Caco-2 (cell line): Measurements from ENCODE around the gene GIPC3. TPM values are rescaled to one million over a fixed set of nuclear protein-coding genes. Genes with fewer than 3 reads are reported as not detected.

ENCODE experiments used
- BruUV-seq: library from RNA; stranded (reverse); fragments of 400-500 nt; replicated peaks from 2 replicates; lab custom pipeline; 2021; lab: Mats Ljungman, UMichigan
- CTCF ChIA-PET: fragments of 300-600 bp; sonication (Branson Sonifier 250); formaldehyde crosslinking; loops from one replicate; lab custom pipeline; 2022; ENCODE audit warnings: antibody characterized with exemption; lab: Charles Lee
- POLR2A ChIA-PET: fragments of 300-600 bp; sonication (Branson Sonifier 250); formaldehyde crosslinking; loops from one replicate; lab custom pipeline; 2022; ENCODE audit warnings: antibody characterized with exemption; lab: Charles Lee
- DNase-seq, 2 experiments: peaks; one replicate each; pipeline versions ENCODE4 v3.0.0 to v3.0.0-alpha.2; 2020 to 2022
- H3K27me3 ChIP-seq: replicated peaks from 2 replicates; pipeline ENCODE4 v1.6.0; 2011; ENCODE audit warnings: low read length; ENCODE audit not compliant: control insufficient read depth, insufficient read depth
- H3K36me3 ChIP-seq: 2 replicates; pipeline ENCODE4 v1.5.1; 2011; ENCODE audit warnings: low read length; ENCODE audit not compliant: control insufficient read depth, insufficient read depth
- H3K4me1 ChIP-seq: fragments of 250-450 bp; sonication (Bioruptor Pico); 2 replicates; pipeline ENCODE4 v1.5.1; 2020; ENCODE audit warnings: mild to moderate bottlenecking
- H3K4me3 ChIP-seq: 2 replicates; pipeline ENCODE4 v1.5.1; 2011; ENCODE audit warnings: low read depth, mild to moderate bottlenecking, control low read depth, low read length
- H3K9me3 ChIP-seq: fragments of 250-450 bp; sonication (Bioruptor Pico); 2 replicates; pipeline ENCODE4 v1.5.1; 2020; ENCODE audit warnings: mild to moderate bottlenecking, moderate library complexity
- H3K27ac Mint-ChIP-seq: one replicate; pipeline ENCODE4 v1.8.0; 2022; ENCODE audit warnings: mixed read lengths; ENCODE audit not compliant: unreplicated experiment
- H3K27me3 Mint-ChIP-seq: one replicate; pipeline ENCODE4 v1.8.0; 2022; ENCODE audit warnings: mixed read lengths; ENCODE audit not compliant: insufficient read depth, unreplicated experiment
- H3K36me3 Mint-ChIP-seq: one replicate; pipeline ENCODE4 v1.8.0; 2022; ENCODE audit warnings: mild to moderate bottlenecking, mixed read lengths; ENCODE audit not compliant: insufficient read depth, unreplicated experiment
- H3K4me1 Mint-ChIP-seq: one replicate; pipeline ENCODE4 v1.8.0; 2022; ENCODE audit warnings: low read depth, mixed read lengths; ENCODE audit not compliant: unreplicated experiment
- H3K4me3 Mint-ChIP-seq: one replicate; pipeline ENCODE4 v1.8.0; 2022; ENCODE audit warnings: mild to moderate bottlenecking, moderate library complexity, mixed read lengths; ENCODE audit not compliant: unreplicated experiment
- H3K9me3 Mint-ChIP-seq: one replicate; pipeline ENCODE4 v1.8.0; 2022; ENCODE audit warnings: mixed read lengths; ENCODE audit not compliant: unreplicated experiment
- intact Hi-C: fragments of 100-400 bp; cut with micrococcal nuclease; formaldehyde crosslinking; loops from one replicate; pipeline ENCODE4 v1.10.0; 2022; ENCODE audit not compliant: unreplicated experiment
- total RNA-seq: library from RNA; stranded (reverse); gene quantifications from 2 replicates; pipeline ENCODE4 v1.2.3, GENCODE V29; 2022
- TF ChIP-seq, protein P1 (sequence below), 2 experiments: fragments of 200-600 bp in 1 of 2; IDR thresholded peaks; 1 replicate in 1 of 2; 2 replicates in 1 of 2; pipeline versions ENCODE4 v1.5.1 to v1.8.0; 2011 to 2022; ENCODE audit warnings: antibody characterized with exemption in 1 of 2, control low read depth in 1 of 2, inconsistent platforms in 1 of 2, low read depth in 1 of 2, low read length in 1 of 2, mild to moderate bottlenecking in 1 of 2, moderate library complexity in 1 of 2; ENCODE audit not compliant: insufficient read depth in 1 of 2, severe bottlenecking in 1 of 2, unreplicated experiment in 1 of 2

The GIPC3 gene
- total RNA-seq, 1 experiment from 2014 or later = not detected

GRCh38 chr19:3543150-3544057 is 41.9 kb upstream of the GIPC3 start:
- intact Hi-C loops = no loop called here
- no peak overlapping the region for H3K4me3 ChIP-seq
- ChIA-PET POLR2A (no interaction called here), CTCF (interaction anchor here (1.5 kb wide), 1 partner anchor 14 kb away, joined by 3 read pairs; the partner anchor contains the start of gene MFSD12)
- peaks cover 47% of the 10 kb centered on the region for H3K36me3 Mint-ChIP-seq
- H3K4me1 Mint-ChIP-seq = no peaks in the 10 kb centered on the region
- H3K4me1 ChIP-seq = no peaks in the 10 kb centered on the region
- H3K27ac Mint-ChIP-seq = no peak overlapping the region
- H3K9me3 Mint-ChIP-seq = no peaks in the 10 kb centered on the region
- no peak for DNase-seq
- H3K9me3 ChIP-seq = no peaks in the 10 kb centered on the region
- H3K36me3 ChIP-seq = no peaks in the 10 kb centered on the region; the same call in 1 of the 2 replicates
- H3K4me3 Mint-ChIP-seq = no peak overlapping the region
- no TSS peak for BruUV-seq
- H3K27me3 ChIP-seq = no peaks in the 10 kb centered on the region
- TF ChIP-seq, protein P1, sequence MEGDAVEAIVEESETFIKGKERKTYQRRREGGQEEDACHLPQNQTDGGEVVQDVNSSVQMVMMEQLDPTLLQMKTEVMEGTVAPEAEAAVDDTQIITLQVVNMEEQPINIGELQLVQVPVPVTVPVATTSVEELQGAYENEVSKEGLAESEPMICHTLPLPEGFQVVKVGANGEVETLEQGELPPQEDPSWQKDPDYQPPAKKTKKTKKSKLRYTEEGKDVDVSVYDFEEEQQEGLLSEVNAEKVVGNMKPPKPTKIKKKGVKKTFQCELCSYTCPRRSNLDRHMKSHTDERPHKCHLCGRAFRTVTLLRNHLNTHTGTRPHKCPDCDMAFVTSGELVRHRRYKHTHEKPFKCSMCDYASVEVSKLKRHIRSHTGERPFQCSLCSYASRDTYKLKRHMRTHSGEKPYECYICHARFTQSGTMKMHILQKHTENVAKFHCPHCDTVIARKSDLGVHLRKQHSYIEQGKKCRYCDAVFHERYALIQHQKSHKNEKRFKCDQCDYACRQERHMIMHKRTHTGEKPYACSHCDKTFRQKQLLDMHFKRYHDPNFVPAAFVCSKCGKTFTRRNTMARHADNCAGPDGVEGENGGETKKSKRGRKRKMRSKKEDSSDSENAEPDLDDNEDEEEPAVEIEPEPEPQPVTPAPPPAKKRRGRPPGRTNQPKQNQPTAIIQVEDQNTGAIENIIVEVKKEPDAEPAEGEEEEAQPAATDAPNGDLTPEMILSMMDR (IDR thresholded peaks at IDR 0.05; ENCODE audit: insufficient read depth in 1 of 2, low read depth in 1 of 2, low read length in 1 of 2, severe bottlenecking in 1 of 2, unreplicated experiment in 1 of 2) = no peak
- no peaks in the 10 kb centered on the region for H3K27me3 Mint-ChIP-seq

DNA sequence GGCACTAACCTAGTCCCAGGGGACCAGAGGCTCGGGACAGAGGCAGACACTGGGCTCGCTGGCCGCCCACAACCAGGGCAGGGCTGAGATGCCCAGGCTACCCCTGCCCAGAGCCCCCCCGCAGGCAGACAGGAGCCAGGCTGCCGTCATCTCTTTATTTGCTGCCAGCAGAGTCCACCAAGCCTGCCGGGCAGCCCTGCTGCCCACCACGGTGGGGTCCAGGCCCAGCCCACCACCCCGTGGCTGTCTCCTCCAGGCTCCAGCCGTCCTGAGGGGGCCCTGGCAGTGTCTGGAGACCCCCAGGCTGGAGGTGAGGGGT is 41.3 kb upstream of the GIPC3 start:
- CTCF ChIA-PET = interaction anchor here (1.5 kb wide), 1 partner anchor 13 kb away, joined by 3 read pairs; the partner anchor contains the start of gene MFSD12
- no peaks in the 10 kb centered on the region for H3K4me1 Mint-ChIP-seq
- BruUV-seq = no TSS peak

More for the DNA sequence above, 41.3 kb upstream of the GIPC3 start:
- Mint-ChIP-seq H3K4me3 (no peak overlapping the region), H3K36me3 (peaks cover 41% of the 10 kb centered on the region), H3K27ac (no peak overlapping the region), H3K27me3 (no peaks in the 10 kb centered on the region), H3K9me3 (no peaks in the 10 kb centered on the region)
- Histone ChIP-seq H3K4me1 (no peaks in the 10 kb centered on the region), H3K36me3 (no peaks in the 10 kb centered on the region; the same call in 1 of the 2 replicates), H3K27me3 (no peaks in the 10 kb centered on the region), H3K9me3 (no peaks in the 10 kb centered on the region), H3K4me3 (no peak overlapping the region)
- POLR2A ChIA-PET = no interaction called here
- TF ChIP-seq, protein P1 (IDR thresholded peaks at IDR 0.05; ENCODE audit: insufficient read depth in 1 of 2, low read depth in 1 of 2, low read length in 1 of 2, severe bottlenecking in 1 of 2, unreplicated experiment in 1 of 2) = no peak
- intact Hi-C loops = no loop called here
- DNase-seq = no peak
